22Rv1 (cell line): Measurements from ENCODE around the gene RABL6.
A peak's percentile ranks its signal among the peaks of the same experiment; 100 is the strongest.

Experiments used
- H3K27ac ChIP-seq: fragments of 450-650 bp; 2 replicates; pipeline ENCODE4 v1.5.1; 2017
- ZFX ChIP-seq: fragments of 450-650 bp; IDR thresholded peaks from 2 replicates; pipeline ENCODE4 v1.6.1; 2017; ENCODE audit warnings: antibody characterized with exemption, borderline replicate concordance
- TF ChIP-seq, protein P1 (sequence below): fragments of 450-650 bp; IDR thresholded peaks from 2 replicates; pipeline ENCODE4 v1.5.1; 2017; ENCODE audit warnings: mild to moderate bottlenecking

The RABL6 gene

DNA sequence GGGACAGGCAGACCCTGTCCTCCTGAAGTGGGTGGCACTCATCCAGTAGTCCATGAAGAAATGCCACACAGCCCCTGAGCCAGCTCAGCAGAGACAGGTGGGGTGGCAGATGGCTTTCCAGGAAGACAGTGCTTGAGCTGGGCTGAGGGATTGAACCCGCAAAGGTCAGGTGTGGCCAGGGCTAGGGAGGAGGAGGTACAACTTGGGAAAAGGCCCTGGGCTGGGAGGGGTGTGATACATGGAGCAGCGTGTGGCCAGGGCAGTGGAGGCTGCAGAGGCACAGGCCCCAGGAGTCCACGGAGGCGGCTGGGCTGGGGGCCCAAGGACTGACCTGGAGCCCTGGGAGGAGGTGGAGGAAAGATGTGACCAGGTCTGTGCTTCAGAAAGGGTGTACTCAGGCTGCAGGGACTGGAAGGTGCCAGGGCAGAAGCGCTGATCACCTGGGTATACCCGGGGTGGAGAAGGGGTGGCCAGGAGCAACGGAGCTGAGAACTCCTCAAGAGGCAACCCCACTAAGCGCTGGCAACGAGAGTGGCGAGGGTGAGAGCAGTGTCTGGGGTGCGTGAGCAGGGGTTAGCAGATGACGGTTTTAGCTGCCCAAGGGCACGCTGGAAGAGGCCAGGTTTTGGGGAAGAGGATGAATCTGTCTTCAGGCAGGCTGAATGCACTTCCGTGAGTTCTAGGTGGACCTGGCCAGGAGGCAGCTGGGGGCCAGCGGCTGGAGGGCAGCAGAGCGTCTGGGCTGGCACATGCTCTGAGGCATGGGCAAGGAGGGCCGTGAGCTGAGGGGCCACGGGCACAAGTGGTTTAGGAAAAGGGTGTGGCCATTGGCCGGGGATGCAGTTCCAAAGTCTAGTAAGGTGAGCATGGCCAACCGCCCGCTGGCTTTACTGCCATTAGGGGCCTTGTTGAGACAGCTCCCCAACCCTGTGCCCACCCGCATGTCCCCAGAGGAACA lies 3.9 kb upstream of the RABL6 start:
- peak overlapping the region; percentile 40; the same call in 1 of the 2 replicates for H3K27ac ChIP-seq
- TF ChIP-seq, protein P1, sequence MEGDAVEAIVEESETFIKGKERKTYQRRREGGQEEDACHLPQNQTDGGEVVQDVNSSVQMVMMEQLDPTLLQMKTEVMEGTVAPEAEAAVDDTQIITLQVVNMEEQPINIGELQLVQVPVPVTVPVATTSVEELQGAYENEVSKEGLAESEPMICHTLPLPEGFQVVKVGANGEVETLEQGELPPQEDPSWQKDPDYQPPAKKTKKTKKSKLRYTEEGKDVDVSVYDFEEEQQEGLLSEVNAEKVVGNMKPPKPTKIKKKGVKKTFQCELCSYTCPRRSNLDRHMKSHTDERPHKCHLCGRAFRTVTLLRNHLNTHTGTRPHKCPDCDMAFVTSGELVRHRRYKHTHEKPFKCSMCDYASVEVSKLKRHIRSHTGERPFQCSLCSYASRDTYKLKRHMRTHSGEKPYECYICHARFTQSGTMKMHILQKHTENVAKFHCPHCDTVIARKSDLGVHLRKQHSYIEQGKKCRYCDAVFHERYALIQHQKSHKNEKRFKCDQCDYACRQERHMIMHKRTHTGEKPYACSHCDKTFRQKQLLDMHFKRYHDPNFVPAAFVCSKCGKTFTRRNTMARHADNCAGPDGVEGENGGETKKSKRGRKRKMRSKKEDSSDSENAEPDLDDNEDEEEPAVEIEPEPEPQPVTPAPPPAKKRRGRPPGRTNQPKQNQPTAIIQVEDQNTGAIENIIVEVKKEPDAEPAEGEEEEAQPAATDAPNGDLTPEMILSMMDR = no peak
- TF ChIP-seq ZFX = no peak

DNA sequence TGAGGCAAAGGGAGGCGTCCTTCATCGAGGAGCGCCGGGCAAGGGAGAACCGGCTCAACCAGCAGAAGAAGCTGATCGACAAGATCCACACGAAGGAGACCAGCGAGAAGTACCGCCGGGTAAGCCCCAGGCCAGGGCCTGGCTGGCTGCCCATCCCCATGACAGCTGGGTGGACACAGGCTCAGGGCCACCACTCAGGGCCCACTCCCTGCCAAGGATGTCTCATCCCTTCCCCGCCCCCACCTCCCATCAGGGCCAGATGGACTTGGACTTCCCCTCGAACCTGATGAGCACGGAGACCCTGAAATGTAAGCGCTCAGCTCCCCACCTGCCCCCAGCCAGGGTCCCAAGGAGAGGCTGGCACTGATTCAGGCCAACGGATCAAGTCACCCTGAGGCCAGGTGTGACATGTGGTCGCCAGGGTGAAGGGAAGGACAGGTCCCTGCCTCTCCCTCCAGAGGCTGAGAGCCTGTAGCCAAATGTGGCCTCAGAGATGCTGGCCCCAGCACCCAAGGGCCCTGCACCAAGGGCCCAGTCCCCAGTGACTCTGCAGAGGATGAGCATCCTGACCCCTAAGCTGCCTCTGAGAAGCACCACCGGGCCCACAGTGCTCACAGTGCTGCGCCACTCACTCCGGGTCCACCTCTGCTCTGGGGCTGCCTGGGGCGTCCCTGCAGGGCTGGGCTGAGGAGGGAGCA lies 3.1 kb upstream of the RABL6 start:
- TF ChIP-seq, protein P1 = no peak
- TF ChIP-seq ZFX = no peak
- H3K27ac ChIP-seq = peak overlapping the region; percentile 40

DNA sequence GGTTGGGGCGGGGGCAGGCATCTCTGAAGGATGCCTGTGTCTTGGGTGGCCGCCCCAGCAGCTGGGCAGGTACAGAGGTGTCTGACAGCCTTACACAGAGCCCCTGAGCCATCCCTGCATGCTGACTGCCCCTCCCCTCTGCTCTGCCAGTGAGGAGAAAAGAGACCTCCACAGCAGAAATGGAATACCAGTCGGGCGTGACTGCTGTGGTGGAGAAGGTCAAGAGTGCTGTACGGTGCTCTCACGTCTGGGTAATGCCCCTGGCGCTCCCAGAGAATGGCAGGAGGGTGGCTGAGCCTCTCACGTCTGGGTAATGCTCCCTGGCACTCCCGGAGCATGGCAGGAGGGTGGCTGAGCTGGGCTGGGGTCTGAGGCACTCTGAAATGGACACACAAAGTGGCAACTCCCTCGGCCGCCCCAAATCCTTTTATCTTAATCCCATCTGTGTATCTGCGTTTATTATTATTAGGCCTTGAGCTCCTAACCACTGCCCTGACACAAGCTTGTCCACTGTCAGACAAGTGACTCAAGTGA lies 2.5 kb upstream of the RABL6 start:
- H3K27ac ChIP-seq = peak overlapping the region; percentile 22; the same call in 1 of the 2 replicates
- no peak for TF ChIP-seq ZFX
- TF ChIP-seq, protein P1 = no peak

DNA sequence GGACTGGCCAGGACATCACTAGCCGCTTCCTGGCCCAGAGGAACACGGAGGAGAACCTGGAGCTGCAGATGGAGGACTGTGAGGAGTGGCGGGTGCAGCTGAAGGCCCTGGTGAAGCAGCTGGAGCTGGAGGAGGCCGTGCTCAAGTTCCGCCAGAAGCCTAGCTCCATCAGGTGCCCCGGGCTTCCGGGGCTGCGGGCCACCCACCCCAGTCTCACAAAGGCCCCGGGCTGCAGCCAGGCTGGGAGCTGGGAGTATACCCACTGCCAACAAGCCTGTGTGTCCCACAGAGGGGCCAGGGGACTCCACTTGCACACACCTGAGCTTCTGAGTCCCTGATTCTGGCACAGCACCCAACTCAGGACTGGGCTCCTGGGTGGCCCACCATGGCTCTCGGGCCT lies 1.7 kb upstream of the RABL6 start:
- peak overlapping the region; percentile 91; the same call in 1 of the 2 replicates for H3K27ac ChIP-seq
- TF ChIP-seq, protein P1 = no peak
- no peak for TF ChIP-seq ZFX

DNA sequence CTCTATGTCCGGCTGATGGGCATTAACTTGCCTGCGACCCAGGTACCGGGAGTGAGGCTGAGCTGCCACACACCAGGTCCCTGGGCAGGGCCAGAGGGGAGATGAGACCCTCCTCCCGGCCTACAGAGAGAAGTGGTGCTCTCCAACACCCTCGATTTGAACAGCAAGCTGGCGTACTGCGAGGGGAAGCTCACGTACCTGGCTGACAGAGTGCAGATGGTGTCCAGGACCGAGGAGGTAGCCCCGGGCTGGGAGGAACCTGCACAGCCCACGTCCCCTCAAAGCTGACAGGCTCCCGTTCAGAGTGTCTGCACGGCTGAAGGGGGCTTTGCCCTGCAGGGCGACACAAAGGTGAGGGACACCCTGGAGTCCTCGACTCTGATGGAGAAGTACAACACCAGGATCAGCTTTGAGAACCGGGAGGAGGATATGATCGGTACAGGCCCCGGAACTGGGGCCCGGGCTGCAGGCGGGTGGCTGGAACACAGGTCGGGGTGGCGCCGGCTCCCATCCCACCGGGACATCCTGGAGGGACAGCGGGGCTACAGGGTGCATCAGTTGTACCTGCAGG lies 1.0 kb upstream of the RABL6 start:
- H3K27ac ChIP-seq = peak overlapping the region; percentile 91
- no peak for TF ChIP-seq ZFX
- TF ChIP-seq, protein P1 = no peak

DNA sequence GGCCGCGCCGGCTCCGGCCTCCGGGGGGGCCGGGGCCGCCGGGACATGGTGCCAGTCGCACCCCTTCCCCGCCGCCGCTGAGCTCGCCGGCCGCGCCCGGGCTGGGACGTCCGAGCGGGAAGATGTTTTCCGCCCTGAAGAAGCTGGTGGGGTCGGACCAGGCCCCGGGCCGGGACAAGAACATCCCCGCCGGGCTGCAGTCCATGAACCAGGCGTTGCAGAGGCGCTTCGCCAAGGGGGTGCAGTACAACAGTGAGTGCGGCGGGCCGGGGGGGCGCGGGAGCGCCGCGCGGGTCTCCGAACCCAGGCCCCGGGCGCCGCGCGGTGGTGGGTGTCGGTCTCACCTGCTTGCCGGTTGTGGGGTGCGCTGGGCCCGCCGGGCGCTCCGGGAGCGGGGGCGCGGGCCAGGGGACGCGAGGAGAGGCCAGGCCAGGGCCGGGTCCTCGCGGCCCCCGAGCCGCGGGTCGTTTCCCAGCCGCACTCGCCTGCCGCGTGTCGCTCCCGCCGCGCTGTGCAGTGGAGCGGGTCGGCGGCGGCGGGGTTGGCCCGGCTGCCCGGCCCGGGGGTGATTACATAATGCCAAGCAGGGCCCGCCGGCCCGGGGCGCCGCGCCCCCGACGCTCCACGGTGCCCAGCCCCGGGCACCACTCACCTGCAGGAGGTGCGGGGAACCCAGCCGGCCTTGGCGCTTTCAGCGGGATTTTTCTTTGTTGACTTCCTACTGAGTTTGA lies 492 bp downstream of the RABL6 start:
- TF ChIP-seq, protein P1 = 0 out of 2 replicates have a peak, but pooled peaks have one; percentile 3
- TF ChIP-seq ZFX = no peak
- peak overlapping the region; percentile 91 for H3K27ac ChIP-seq
